Measurements from ENCODE around the gene GJD2. TPM values are rescaled to one million over a fixed set of nuclear protein-coding genes. Genes with fewer than 3 reads are reported as not detected.

Gene GJD2
- total RNA-seq, 2 experiments from 2014 or later = not detected

GRCh38 chr15:34708422-34708821 is 46.4 kb downstream of the GJD2 start:
- peaks cover 49% of the 10 kb centered on the region for H3K27me3 Mint-ChIP-seq
- H3K4me3 Mint-ChIP-seq = no peak overlapping the region
- H3K36me3 Mint-ChIP-seq = no peaks in the 10 kb centered on the region
- no peaks in the 10 kb centered on the region for H3K9me3 Mint-ChIP-seq (ENCODE audit: low read depth)
- CTCF ChIA-PET = interaction anchor here (0.8 kb wide), 1 partner anchor 212 kb away, joined by 3 read pairs; no protein-coding TSS in a partner anchor
- DNase-seq = no peak
- H3K27ac Mint-ChIP-seq = no peak overlapping the region
- H3K4me1 Mint-ChIP-seq = no peaks in the 10 kb centered on the region
- no peak for ATAC-seq

DNA sequence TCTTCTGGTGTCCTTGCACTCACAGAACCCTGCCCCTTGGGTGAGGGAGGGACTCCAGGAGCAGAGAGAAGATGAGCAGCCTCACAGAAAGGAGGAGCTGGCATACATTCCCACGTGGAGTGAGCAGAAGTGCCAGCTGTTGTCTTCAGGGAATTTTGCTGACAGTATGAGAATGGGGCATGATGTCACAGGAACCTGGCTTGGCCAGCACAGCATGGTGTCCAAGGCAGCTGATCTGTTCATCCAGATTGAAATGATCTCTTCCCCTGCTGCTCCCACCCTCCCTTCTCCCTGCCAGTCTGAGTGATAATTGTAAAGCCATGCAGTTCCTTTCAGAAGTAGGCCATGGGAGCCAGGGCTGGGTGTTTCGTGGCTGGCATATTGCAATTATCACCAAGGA is 53.3 kb downstream of the GJD2 start:
- Mint-ChIP-seq H3K4me3 (no peak overlapping the region), H3K36me3 (no peaks in the 10 kb centered on the region), H3K9me3 (ENCODE audit: low read depth) (no peaks in the 10 kb centered on the region), H3K4me1 (no peaks in the 10 kb centered on the region), H3K27ac (no peak overlapping the region), H3K27me3 (peaks cover 51% of the 10 kb centered on the region)
- CTCF ChIA-PET = no interaction called here
- ATAC-seq (no peak), DNase-seq (no peak)

Other genes starting within 250 kb of the GJD2 start
- gene GOLGA8B, start 171.3 kb downstream of the GJD2 start, total RNA-seq = 100 to 1,000 TPM; 278 to 372 TPM
- not detected for gene ACTC1, start 40.6 kb upstream of the GJD2 start, total RNA-seq
- gene AQR, start 214.7 kb upstream of the GJD2 start, total RNA-seq = 10 to 100 TPM; 33.8 to 38.2 TPM
- gene ZNF770, start 233.3 kb upstream of the GJD2 start, total RNA-seq = 10 to 100 TPM; 28.7 to 42.8 TPM

All from activated CD8-positive, alpha-beta memory T cell treated with anti-CD3 and anti-CD28 coated beads, Interleukin-2, amount 10 ng/mL, durations not matched to agents 7 days and 5 days (primary cell).